Fibroblast of gingiva (primary cell): ENCODE measurements around the gene ADGRG3.
A peak's percentile ranks its signal among the peaks of the same experiment; 100 is the strongest.
"Not testable (repeated sequence)": the region's sequence is repeated elsewhere in the genome, so short reads cannot be mapped to it uniquely, and the experiment has no call there.

ENCODE experiments used
- DNase-seq: peaks from one replicate; pipeline ENCODE4 v3.0.0-alpha.2; 2011; ENCODE audit warnings: low read depth

The ADGRG3 gene

GRCh38 chr16:57663917-57664661 is 4.0 kb upstream of the ADGRG3 start:
- DNase-seq, result no peak

DNA sequence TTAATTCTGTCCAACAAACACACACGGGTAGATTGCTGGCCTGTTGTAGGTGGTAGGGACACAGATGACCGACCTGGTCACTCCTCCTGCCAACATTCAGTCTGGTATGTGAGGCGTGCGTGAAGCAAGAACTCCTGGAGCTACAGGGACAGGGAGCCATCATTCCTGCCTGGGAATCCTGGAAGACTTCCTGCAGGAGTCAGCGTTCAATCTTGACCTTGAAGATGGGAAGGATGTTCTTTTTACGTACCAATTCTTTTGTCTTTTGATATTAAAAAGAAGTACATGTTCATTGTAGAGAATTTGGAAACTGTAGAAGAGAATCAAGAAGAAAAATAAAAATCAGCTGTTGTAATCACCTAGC is 3.5 kb upstream of the ADGRG3 start:
- no peak for DNase-seq

- DNase-seq, result no peak
These were observed 2.6 kb upstream of the ADGRG3 start for GRCh38 chr16:57665541-57665940.

DNA sequence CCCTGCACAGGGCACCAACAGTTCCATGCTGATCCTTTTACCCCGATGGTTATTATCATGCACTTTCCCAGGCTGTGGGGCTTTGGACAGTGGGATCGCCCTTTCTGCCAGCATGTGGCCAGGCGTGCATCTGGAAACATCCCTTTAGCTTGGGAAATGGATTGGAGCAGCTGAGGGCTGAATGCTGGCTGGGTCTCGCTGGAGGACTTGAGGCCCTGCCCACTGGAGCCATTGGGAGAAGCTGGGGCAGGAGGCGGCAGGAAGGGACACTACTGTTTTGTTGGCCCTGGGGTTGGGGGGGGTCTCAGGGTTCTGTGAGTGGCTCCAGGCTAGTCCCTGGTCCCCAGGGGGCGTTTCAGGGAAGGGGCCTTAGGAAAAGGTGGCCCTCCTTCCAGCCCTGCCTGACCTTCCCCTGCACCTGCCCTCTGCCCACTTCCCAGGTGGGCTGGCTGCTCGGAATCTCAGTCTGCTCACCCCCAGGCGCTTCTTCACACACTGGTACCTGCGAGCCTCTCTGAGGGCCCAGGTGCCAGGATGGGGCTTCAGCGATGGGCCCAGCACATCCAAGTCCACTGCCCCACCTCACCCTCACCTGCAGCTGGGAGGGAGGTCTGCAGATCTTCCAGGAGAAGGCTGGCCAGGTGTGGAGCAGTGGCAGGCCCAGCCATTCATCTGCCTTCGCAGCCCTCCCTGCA is 1.6 kb upstream of the ADGRG3 start:
- DNase-seq, result no peak

DNA sequence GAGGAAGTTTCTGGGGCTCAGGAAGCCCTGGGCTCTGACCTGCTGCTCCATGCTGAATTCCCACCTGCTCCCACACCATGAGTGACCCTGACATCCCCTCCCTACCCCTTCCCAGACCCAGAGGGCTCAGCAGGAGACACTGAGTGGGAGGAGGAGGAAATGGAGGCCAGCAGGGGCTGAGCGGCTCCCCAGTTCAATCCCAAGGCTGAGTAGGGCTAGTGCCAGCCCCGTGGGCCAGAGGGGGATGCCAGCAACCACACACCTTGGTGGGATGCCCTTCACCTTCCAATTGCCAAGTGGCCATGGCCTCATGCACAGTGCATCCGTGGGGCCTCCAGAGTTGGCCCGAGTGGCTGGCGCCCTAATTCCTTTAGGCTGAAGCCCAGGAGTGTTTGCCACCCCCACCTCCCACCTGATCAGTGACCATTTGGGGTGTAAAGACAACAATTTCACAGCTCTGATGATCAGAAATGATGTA is 1.0 kb upstream of the ADGRG3 start:
- DNase-seq, result no peak

DNA sequence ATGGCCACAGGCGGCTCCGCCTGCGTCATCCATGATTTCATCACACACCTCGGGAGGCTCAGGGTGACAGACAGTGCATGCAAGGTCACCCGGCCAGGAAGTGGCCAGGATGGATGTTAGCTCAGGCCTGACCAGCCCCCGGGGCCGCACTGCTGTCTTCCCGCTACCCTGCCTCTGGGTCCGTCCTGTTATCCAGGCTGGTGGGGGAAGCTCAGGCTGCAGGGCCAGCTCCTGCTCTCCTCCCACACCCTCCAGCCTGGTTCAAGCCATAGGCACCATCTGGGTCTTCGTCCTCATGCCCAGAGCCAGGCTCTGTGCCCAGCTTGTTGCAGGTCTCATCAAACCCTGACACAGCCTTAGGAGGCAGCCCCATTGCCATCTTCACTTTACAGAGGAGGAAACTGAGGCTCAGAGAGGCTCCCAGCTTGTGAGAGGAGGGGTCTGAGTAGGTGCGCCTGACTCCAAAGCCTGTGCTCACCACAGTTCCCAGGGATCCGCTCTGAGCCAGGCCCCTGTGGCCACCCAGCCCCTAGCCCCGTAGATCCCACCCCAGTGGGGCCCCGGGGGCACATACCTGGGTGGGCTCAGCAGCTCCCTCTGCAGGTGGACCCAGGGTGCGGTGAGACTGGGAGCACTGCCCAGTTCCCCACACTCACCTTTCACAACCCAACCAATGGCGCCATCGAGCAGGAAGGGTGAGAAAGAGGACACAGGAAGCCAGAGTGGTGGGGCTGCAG is 412 bp upstream of the ADGRG3 start:
- DNase-seq, result peak; percentile 6

- no peak for DNase-seq
These were observed 747 bp downstream of the ADGRG3 start for GRCh38 chr16:57668630-57669475.

GRCh38 chr16:57669476-57670162 is 1.5 kb downstream of the ADGRG3 start:
- DNase-seq, result no peak

DNA sequence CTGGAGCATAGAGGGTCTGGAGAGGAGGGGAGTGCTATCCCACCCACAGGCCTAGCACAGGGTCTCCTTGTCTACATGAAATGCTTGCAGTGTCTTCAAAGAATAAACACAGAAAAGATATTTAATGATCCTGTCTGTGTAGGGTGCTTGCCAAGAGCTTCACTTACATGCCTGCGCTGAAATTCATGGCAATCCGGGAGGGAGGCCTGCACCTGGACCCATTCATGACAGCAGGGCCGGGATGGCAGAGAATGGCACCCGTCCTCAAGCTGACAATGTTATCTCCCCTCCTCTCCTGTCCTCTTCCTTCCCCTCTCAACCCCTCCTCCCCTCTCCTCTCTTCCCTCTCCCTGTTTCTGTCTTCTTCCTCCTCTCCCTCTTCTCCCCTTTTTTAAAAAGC is 2.1 kb downstream of the ADGRG3 start:
- DNase-seq, result no peak

DNA sequence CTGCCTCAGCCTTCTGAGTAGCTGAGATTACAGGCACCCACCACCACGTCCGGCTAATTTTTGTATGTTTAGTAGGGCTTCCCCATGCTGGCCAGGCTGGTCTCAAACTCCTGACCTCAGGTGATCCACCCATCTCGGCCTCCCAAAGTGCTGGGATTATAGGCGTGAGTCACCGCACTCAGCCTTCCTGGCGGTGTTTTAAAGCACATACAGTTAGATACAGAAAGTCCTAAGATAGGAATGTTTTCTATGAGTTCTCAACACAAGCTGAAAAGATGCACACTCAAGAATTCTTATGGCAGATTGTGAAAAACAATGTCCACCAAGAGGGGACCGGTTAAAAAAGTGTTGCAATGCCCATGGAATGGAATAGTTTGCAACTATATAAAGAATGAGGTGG is 3.3 kb downstream of the ADGRG3 start:
- DNase-seq, result not testable (repeated sequence)

GRCh38 chr16:57672416-57672815 is 4.3 kb downstream of the ADGRG3 start:
- DNase-seq, result no peak

- DNase-seq, result no peak
These were observed 4.7 kb downstream of the ADGRG3 start for GRCh38 chr16:57672824-57673223.

- no peak for DNase-seq
These were observed 7.8 kb downstream of the ADGRG3 start for GRCh38 chr16:57675741-57676551.

GRCh38 chr16:57676553-57677085 is 8.5 kb downstream of the ADGRG3 start:
- no peak for DNase-seq

GRCh38 chr16:57677622-57678369 is 9.7 kb downstream of the ADGRG3 start:
- no peak for DNase-seq

DNA sequence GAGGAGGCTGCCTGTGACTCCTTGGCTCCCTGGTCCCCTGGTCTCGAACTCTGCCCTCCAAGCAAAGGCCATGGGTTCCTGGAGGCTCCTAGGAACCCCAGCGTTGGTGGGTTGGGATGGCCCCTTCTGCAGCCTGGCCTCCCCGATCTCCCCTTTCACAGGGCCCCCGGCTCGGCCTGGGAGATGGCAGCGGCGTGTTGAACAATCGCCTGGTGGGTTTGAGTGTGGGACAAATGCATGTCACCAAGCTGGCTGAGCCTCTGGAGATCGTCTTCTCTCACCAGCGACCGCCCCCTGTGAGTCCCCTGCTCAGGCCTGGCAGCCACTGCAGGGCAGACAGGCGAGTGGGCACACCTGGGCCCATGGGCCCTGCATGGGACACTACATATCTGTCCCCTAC is 10.9 kb downstream of the ADGRG3 start:
- no peak for DNase-seq

DNA sequence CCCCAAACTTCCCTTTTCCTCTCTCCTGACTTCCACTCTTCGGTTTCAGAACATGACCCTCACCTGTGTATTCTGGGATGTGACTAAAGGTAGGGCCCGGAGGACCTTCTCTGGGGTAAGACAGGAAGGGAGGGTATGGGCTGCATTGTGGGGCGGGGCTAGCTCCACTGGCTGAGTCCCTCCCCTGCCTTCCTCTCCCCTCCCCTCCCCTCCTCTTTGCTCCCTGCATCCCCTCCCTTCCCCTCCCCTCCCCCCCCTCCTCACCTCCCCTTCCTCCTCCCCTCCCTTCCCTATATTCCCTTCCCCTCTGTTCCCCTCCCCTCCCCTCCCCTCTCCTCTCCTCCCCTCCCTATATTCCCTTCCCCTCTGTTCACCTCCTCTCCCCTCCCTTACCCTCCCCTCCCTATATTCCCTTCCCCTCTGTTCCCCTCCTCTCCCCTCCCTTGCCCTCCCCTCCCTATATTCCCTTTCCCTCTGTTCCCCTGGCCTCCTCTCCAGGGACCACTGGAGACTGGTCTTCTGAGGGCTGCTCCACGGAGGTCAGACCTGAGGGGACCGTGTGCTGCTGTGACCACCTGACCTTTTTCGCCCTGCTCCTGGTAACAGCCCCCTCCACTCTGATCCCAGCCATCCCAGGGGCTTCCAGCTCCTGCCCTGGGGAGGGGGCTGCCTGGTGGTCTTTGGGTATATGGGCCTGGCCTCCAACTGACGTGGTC is 11.8 kb downstream of the ADGRG3 start:
- DNase-seq, result no peak

DNA sequence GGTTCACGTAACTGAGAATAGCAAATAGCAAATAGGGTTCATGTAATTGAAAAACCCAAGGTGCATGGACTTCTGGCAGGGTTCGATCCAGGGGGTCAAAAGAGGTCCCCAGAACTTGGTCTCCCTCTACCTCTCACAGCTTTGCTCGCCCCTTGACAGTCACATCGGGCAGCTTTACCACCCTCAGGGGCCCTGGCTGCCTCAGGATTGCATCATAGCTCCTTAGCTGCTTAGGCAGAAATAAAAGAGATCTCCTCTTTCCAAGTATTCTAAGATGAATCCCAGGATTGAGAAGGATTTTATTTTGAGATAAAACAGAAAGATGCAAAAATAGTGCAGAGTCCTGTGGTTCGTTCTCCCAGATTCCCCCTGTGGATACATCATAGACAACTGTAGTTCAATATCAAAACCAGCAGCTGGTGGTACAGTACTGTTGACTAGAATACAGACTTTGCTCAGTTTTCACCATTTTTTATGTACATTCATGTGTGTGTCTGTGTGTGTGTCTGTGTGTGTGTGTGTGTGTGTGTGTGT is 12.8 kb downstream of the ADGRG3 start:
- no peak for DNase-seq
